ENCODE measurements around the gene CC2D2A.

DNA sequence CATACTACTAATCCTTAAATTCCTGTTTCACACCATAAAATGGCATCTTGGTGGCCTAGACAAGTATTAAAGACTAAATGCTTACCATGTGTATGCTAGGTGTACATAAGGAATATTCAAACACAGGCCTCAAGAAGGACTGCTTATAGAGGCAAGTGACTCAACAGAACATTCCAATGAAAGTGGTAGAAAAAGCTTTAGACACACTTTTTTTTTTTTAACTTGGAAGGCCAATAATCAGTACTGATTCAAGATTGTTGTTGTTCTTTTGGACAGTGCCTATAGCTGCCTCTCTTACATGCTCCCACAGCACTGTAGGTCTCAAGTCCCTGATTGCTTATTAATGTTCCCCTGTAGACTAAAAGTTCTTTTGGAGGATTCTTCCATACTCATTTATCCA is 107.8 kb downstream of the CC2D2A start:
- TF ChIP-seq, protein P1, sequence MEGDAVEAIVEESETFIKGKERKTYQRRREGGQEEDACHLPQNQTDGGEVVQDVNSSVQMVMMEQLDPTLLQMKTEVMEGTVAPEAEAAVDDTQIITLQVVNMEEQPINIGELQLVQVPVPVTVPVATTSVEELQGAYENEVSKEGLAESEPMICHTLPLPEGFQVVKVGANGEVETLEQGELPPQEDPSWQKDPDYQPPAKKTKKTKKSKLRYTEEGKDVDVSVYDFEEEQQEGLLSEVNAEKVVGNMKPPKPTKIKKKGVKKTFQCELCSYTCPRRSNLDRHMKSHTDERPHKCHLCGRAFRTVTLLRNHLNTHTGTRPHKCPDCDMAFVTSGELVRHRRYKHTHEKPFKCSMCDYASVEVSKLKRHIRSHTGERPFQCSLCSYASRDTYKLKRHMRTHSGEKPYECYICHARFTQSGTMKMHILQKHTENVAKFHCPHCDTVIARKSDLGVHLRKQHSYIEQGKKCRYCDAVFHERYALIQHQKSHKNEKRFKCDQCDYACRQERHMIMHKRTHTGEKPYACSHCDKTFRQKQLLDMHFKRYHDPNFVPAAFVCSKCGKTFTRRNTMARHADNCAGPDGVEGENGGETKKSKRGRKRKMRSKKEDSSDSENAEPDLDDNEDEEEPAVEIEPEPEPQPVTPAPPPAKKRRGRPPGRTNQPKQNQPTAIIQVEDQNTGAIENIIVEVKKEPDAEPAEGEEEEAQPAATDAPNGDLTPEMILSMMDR (IDR thresholded peaks at IDR 0.05): no peak
- no peak for TF ChIP-seq EP300 (IDR thresholded peaks at IDR 0.05; ENCODE audit: low read depth)

Measured in transverse colon (tissue), 3 donors.